ENCODE measurements around the gene GNAL.

DNA sequence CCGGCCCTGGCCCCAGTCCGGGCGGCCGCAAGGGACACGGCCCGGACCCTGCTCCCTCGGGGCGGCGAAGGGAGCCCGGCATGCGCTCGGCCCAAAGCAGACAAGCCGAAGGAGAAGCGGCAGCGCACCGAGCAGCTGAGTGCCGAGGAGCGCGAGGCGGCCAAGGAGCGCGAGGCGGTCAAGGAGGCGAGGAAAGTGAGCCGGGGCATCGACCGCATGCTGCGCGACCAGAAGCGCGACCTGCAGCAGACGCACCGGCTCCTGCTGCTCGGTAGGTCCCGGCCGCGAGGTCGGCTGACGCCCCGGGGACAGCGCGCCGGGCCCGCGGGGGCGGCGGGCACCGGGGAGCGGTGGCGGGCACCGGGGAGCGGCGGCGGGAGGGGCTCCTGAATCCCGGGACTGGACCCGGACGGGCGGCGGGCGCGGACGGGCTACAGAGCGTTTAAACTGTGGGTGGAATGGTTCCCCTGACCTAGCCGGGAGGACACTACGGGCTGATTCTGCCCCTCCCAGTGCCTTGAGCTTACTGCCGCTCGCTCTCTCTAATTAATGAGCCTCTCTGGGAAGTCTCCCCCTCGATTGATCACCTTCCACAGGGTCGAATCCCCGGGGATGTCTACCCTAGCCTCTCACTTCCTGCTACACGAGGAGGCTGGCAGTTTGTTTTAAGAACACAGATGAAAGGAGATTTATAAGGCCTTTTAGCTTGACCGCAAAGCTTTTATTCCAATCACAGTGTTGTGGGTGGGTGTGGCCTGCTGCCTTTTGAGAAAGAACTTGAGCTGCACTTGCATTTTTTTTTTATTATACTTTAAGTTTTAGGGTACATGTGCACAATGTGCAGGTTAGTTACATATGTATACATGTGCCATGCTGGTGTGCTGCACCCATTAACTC, 853 bp downstream of the GNAL start:
- TF ChIP-seq, protein P1, sequence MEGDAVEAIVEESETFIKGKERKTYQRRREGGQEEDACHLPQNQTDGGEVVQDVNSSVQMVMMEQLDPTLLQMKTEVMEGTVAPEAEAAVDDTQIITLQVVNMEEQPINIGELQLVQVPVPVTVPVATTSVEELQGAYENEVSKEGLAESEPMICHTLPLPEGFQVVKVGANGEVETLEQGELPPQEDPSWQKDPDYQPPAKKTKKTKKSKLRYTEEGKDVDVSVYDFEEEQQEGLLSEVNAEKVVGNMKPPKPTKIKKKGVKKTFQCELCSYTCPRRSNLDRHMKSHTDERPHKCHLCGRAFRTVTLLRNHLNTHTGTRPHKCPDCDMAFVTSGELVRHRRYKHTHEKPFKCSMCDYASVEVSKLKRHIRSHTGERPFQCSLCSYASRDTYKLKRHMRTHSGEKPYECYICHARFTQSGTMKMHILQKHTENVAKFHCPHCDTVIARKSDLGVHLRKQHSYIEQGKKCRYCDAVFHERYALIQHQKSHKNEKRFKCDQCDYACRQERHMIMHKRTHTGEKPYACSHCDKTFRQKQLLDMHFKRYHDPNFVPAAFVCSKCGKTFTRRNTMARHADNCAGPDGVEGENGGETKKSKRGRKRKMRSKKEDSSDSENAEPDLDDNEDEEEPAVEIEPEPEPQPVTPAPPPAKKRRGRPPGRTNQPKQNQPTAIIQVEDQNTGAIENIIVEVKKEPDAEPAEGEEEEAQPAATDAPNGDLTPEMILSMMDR (IDR thresholded peaks at IDR 0.05), result no peak
- TF ChIP-seq POLR2AphosphoS5 (IDR thresholded peaks at IDR 0.05), result no peak
- no peak for TF ChIP-seq POLR2A (IDR thresholded peaks at IDR 0.05)
